Esophagus muscularis mucosa (tissue), 4 donors: ENCODE results near the gene L1CAM. TPM values are rescaled to one million over a fixed set of nuclear protein-coding genes. Genes with fewer than 3 reads are reported as not detected.

ENCODE experiments used
- DNase-seq: peaks from one replicate; pipeline ENCODE4 v3.0.0-alpha.2; 2017; ENCODE audit errors: extremely low spot score
- H3K27ac ChIP-seq, 4 donors: fragments of 200-600 bp; sonication (generic); replicated peaks in 1 of 4; 1 replicate in 3 of 4; 2 replicates in 1 of 4; pipeline ENCODE4 v1.5.1; 2016 to 2019; ENCODE audit warnings: mild to moderate bottlenecking in 1 of 4
- H3K27me3 ChIP-seq, 4 donors: fragments of 200-600 bp; sonication (generic); one replicate each; pipeline versions ENCODE4 v1.5.1 to v1.6.0; 2016 to 2019
- H3K36me3 ChIP-seq, 4 donors: fragments of 200-600 bp; sonication (generic); one replicate each; pipeline ENCODE4 v1.5.1; 2016 to 2019
- H3K4me1 ChIP-seq, 4 donors: fragments of 200-600 bp; sonication (generic); one replicate each; pipeline ENCODE4 v1.5.1; 2016 to 2019
- H3K4me3 ChIP-seq, 4 donors: fragments of 200-600 bp; sonication (generic); 1 replicate in 2 of 4; 2 replicates in 2 of 4; pipeline ENCODE4 v1.5.1; 2016 to 2019; ENCODE audit warnings: mild to moderate bottlenecking in 4 of 4, moderate library complexity in 1 of 4
- H3K9me3 ChIP-seq, 4 donors: fragments of 200-600 bp; sonication (generic); 1 replicate in 3 of 4; 2 replicates in 1 of 4; pipeline ENCODE4 v1.5.1; 2016 to 2019
- EP300 ChIP-seq: sonication (generic); formaldehyde crosslinking; IDR thresholded peaks from one replicate; pipeline ENCODE4 v1.6.1; 2017; ENCODE audit warnings: antibody characterized with exemption
- POLR2A ChIP-seq: fragments of 450-650 bp; IDR thresholded peaks from one replicate; pipeline ENCODE4 v1.6.1; 2017; ENCODE audit warnings: antibody characterized with exemption, moderate library complexity, mild to moderate bottlenecking, low read depth
- POLR2AphosphoS5 ChIP-seq, 2 donors: sonication (generic); formaldehyde crosslinking; IDR thresholded peaks; one replicate each; pipeline ENCODE4 v1.6.1; 2017; ENCODE audit warnings: antibody characterized with exemption in 2 of 2
- WGBS: methylation state at CpG from one replicate; pipeline ENCODE4 v1.1.5; 2018; 5-methylcytosine and 5-hydroxymethylcytosine counted together
- intact Hi-C: fragments of 100-400 bp; cut with DNase I; formaldehyde crosslinking; loops from one replicate; pipeline ENCODE4 v1.15.1; 2023
- total RNA-seq, 4 donors: library from RNA; depleted of rRNA; stranded (reverse); fragments of >200 nt; gene quantifications; one replicate each; pipeline versions ENCODE4 v1.1.0 to v1.2.1, GENCODE V29; 2016
- TF ChIP-seq, protein P1 (sequence below), 3 experiments: fragments of 200-600 bp in 2 of 3; fragments of 450-650 bp in 1 of 3; sonication (generic) in 2 of 3; IDR thresholded peaks; one replicate each; pipeline ENCODE4 v1.5.1; 2017 to 2019; ENCODE audit warnings: antibody characterized with exemption in 3 of 3, mild to moderate bottlenecking in 2 of 3, moderate library complexity in 1 of 3

Gene L1CAM
- total RNA-seq, 4 donors from 2014 or later, result 22.4 to 47.9 (median 30.0) TPM

DNA sequence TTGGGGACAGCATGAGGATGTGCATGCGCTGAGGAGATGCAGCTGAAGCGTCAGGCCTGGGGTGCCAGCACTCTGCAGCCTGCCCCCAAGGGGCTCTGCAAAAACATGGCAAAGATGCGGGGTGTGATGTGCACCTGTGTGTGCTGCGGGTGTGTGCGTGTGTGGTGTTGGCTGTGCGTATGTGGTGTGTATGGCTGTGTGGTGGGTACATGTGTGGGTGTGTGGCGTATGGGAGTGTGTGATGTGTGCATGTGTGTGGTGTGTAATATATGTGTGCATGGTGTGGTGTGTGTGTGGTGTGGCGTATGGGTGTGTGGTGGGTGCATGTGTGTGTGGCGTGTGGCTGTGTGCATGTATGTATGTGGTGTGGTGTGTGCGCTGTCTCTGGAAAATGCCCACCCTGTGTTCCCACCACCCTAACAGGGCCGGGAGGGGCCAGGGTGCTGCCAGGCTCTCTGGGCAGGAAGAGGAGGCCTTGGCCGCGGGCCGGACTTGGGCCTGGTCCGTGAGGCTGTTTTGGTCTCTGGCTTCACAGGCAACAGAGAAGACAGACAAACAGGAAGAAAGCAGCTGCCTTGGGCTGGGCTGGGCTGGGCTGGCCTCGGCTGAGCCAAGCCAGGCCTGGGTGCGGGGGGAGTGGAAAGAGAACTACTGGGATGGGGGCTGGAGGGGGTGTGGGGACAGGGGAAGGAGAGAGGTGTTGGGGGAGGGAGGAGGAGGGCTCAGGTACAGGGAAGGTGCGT is 17.4 kb upstream of the L1CAM start:
- peak overlapping the region; percentile 17 to 41 (median 34) for H3K27ac ChIP-seq

GRCh38 chrX:153902385-153902784 is 16.4 kb upstream of the L1CAM start:
- intact Hi-C loops, result no loop called here
- Histone ChIP-seq H3K36me3 (no peaks in the 10 kb centered on the region), H3K4me3 (no peak overlapping the region), H3K27me3 (no peaks in the 10 kb centered on the region), H3K9me3 (no peaks in the 10 kb centered on the region), H3K27ac (no peak overlapping the region), H3K4me1 (peaks cover 14 to 41% (median 34%) of the 10 kb centered on the region in 4 donors)
- 64% methylated on average over 8 of the region's 10 CpGs for WGBS
- DNase-seq, result no peak
- TF ChIP-seq POLR2AphosphoS5 (IDR thresholded peaks at IDR 0.05), result no peak
- TF ChIP-seq, protein P1, sequence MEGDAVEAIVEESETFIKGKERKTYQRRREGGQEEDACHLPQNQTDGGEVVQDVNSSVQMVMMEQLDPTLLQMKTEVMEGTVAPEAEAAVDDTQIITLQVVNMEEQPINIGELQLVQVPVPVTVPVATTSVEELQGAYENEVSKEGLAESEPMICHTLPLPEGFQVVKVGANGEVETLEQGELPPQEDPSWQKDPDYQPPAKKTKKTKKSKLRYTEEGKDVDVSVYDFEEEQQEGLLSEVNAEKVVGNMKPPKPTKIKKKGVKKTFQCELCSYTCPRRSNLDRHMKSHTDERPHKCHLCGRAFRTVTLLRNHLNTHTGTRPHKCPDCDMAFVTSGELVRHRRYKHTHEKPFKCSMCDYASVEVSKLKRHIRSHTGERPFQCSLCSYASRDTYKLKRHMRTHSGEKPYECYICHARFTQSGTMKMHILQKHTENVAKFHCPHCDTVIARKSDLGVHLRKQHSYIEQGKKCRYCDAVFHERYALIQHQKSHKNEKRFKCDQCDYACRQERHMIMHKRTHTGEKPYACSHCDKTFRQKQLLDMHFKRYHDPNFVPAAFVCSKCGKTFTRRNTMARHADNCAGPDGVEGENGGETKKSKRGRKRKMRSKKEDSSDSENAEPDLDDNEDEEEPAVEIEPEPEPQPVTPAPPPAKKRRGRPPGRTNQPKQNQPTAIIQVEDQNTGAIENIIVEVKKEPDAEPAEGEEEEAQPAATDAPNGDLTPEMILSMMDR (IDR thresholded peaks at IDR 0.05), result no peak
- no peak for TF ChIP-seq POLR2A
- no peak for TF ChIP-seq EP300

More for the DNA sequence above, 17.4 kb upstream of the L1CAM start:
- Histone ChIP-seq H3K27me3 (no peaks in the 10 kb centered on the region), H3K9me3 (no peaks in the 10 kb centered on the region), H3K4me1 (peaks cover 14 to 41% (median 34%) of the 10 kb centered on the region in 4 donors), H3K36me3 (no peaks in the 10 kb centered on the region), H3K4me3 (no peak overlapping the region)
- 49% methylated on average over 17 of the region's 18 CpGs for WGBS
- TF ChIP-seq, protein P1 (IDR thresholded peaks at IDR 0.05), result no peak
- TF ChIP-seq POLR2AphosphoS5 (IDR thresholded peaks at IDR 0.05), result no peak
- TF ChIP-seq POLR2A, result no peak
- no peak for TF ChIP-seq EP300
- intact Hi-C loops, result no loop called here
- no peak for DNase-seq

- Histone ChIP-seq H3K27me3 (no peaks in the 10 kb centered on the region), H3K27ac (no peak overlapping the region), H3K9me3 (no peaks in the 10 kb centered on the region), H3K36me3 (no peaks in the 10 kb centered on the region), H3K4me1 (peaks cover 14 to 41% (median 34%) of the 10 kb centered on the region in 4 donors), H3K4me3 (no peak overlapping the region)
- DNase-seq, result no peak
- intact Hi-C loops, result no loop called here
- 66% methylated on average over 8 of the region's 8 CpGs for WGBS
- no peak for TF ChIP-seq EP300
- TF ChIP-seq POLR2AphosphoS5 (IDR thresholded peaks at IDR 0.05), result no peak
- TF ChIP-seq, protein P1 (IDR thresholded peaks at IDR 0.05), result no peak
- TF ChIP-seq POLR2A, result no peak
These were observed 15.8 kb upstream of the L1CAM start for GRCh38 chrX:153901753-153902140.

- no peak for DNase-seq
These were observed 15.1 kb upstream of the L1CAM start for GRCh38 chrX:153900831-153901752.

More at GRCh38 chrX:153900831-153901752, 15.1 kb upstream of the L1CAM start:
- Histone ChIP-seq H3K4me1 (peaks cover 14 to 41% (median 34%) of the 10 kb centered on the region in 4 donors), H3K9me3 (peaks cover 0 to 2% (median 0%) of the 10 kb centered on the region in 4 donors), H3K4me3 (no peak overlapping the region), H3K27me3 (no peaks in the 10 kb centered on the region), H3K36me3 (no peaks in the 10 kb centered on the region), H3K27ac (peak overlapping the region in 2 of 4 donors; percentile 18 to 26)
- TF ChIP-seq POLR2A (no peak), POLR2AphosphoS5 (IDR thresholded peaks at IDR 0.05) (peak in 1 of 2 donors; percentile 8), EP300 (no peak)
- TF ChIP-seq, protein P1 (IDR thresholded peaks at IDR 0.05), result no peak
- 52% methylated on average over 26 of the region's 26 CpGs for WGBS
- intact Hi-C loops, result no loop called here
